Ovary (tissue), 9 donors: ENCODE measurements around the gene NRTN. TPM values are rescaled to one million over a fixed set of nuclear protein-coding genes. Genes with fewer than 3 reads are reported as not detected.
"Not testable (repeated sequence)": the region's sequence is repeated elsewhere in the genome, so short reads cannot be mapped to it uniquely, and the experiment has no call there.

Experiments used
- DNase-seq, 5 donors: peaks; one replicate each; pipeline ENCODE4 v3.0.0-alpha.2; 2019 to 2020
- H3K27ac ChIP-seq, 2 donors: fragments of 200-600 bp; one replicate each; pipeline versions ENCODE4 v1.5.1 to v1.8.0; 2019 to 2022
- H3K27me3 ChIP-seq: fragments of 200-600 bp; one replicate; pipeline ENCODE4 v1.8.0; 2022
- H3K36me3 ChIP-seq: fragments of 200-600 bp; sonication (generic); one replicate; pipeline ENCODE4 v1.5.1; 2019
- H3K4me1 ChIP-seq: one replicate; pipeline ENCODE4 v1.8.1; 2013; ENCODE audit warnings: mild to moderate bottlenecking, moderate library complexity; ENCODE audit not compliant: insufficient read depth
- H3K4me3 ChIP-seq: fragments of 200-600 bp; sonication (generic); one replicate; pipeline ENCODE4 v1.5.1; 2017
- H3K9me3 ChIP-seq, 2 donors: fragments of 200-600 bp in 1 of 2; sonication (generic) in 1 of 2; one replicate each; pipeline versions ENCODE4 v1.5.1 to v1.8.1; 2013 to 2019; ENCODE audit warnings: mild to moderate bottlenecking in 1 of 2, moderate library complexity in 1 of 2
- CTCF ChIP-seq, 3 donors: fragments of 450-650 bp in 2 of 3; fragments of 200-600 bp in 1 of 3; IDR thresholded peaks; one replicate each; pipeline versions ENCODE4 v1.5.1 to v1.8.0; 2016 to 2022; ENCODE audit warnings: antibody characterized with exemption in 3 of 3, mild to moderate bottlenecking in 1 of 3
- EP300 ChIP-seq: sonication (generic); formaldehyde crosslinking; IDR thresholded peaks from one replicate; pipeline ENCODE4 v1.6.1; 2017; ENCODE audit warnings: antibody characterized with exemption
- POLR2A ChIP-seq: fragments of 450-650 bp; IDR thresholded peaks from one replicate; pipeline ENCODE4 v1.6.1; 2017; ENCODE audit warnings: antibody characterized with exemption, mild to moderate bottlenecking, moderate library complexity
- WGBS, 3 donors: extraction: QIAGEN DNeasy Blood & Tissue Kit in 1 of 3; methylation state at CpG; one replicate each; pipeline versions ENCODE4 v1.1.5 to v1.1.7; 2013 to 2017; 5-methylcytosine and 5-hydroxymethylcytosine counted together
- intact Hi-C, 4 donors: fragments of 100-400 bp; cut with DNase I; formaldehyde crosslinking; loops; one replicate each; pipeline versions ENCODE4 v1.11.0 to v1.15.1; 2022 to 2023
- polyA plus RNA-seq, 2 donors: library from polyadenylated mRNA; stranded (reverse); fragments of 200-250 nt in 1 of 2; fragments of 350-450 nt in 1 of 2; fragmentation: Illumina TruSeq in 1 of 2; extraction: RNeasy Lipid Tissue Mini Kit (QIAGEN cat#74804) in 1 of 2; gene quantifications; one replicate each; pipeline ENCODE4 v1.2.3, GENCODE V29; 2013 to 2014
- total RNA-seq, 7 donors: library from RNA; depleted of rRNA in 2 of 7; stranded (reverse); fragments of >200 nt in 2 of 7; fragmentation: NEBNext Ultra II Directional in 3 of 7; extraction: Animal tissue kit (Norgen Biotek cat#: 25700) in 3 of 7; gene quantifications; one replicate each; pipeline versions ENCODE4 v1.1.0 to v1.2.4, GENCODE V29; 2016 to 2023
- donor health status: DM: no; HTN: no; CAD: no; lungs with moderate emphysema.
- donor health status: DM: no; HTN: no; CAD: no.
- donor health status: Bipolar disorder and iron deficiency.
- donor health status: DM: yes; HTN: yes; CAD: no.
- donor health status: DM: no; HTN: no; CAD: no.
- donor health status: DM: yes; HTN: yes; CAD: no.

The NRTN gene
- total and polyA plus RNA-seq, 9 donors, result 0.11 to 2.8 (median 0.65) TPM; not detected in 4

GRCh38 chr19:5843295-5843927 is 38.5 kb downstream of the NRTN start:
- TF ChIP-seq EP300 (no peak), CTCF (IDR thresholded peaks at IDR 0.05) (no peak), POLR2A (no peak)
- Histone ChIP-seq H3K9me3 (no peaks in the 10 kb centered on the region), H3K4me1 (no peaks in the 10 kb centered on the region), H3K27me3 (no peaks in the 10 kb centered on the region), H3K36me3 (no peaks in the 10 kb centered on the region), H3K27ac (no peak overlapping the region), H3K4me3 (no peak overlapping the region)
- intact Hi-C loops, result no loop called here
- no peak for DNase-seq
- 84 to 91% (median 90%) methylated on average over 5 to 21 of the region's 21 CpGs for WGBS, 3 donors

GRCh38 chr19:5844456-5845433 is 39.9 kb downstream of the NRTN start:
- intact Hi-C loops, result no loop called here
- no peak overlapping the region for H3K4me3 ChIP-seq
- H3K36me3 ChIP-seq, result no peaks in the 10 kb centered on the region
- no peak for DNase-seq
- no peaks in the 10 kb centered on the region for H3K4me1 ChIP-seq
- WGBS, 3 donors, result 83 to 85% (median 84%) methylated on average over 20 to 24 of the region's 24 CpGs
- no peak overlapping the region for H3K27ac ChIP-seq
- H3K9me3 ChIP-seq, result no peaks in the 10 kb centered on the region
- TF ChIP-seq EP300 (no peak), POLR2A (no peak), CTCF (IDR thresholded peaks at IDR 0.05) (no peak)
- H3K27me3 ChIP-seq, result no peaks in the 10 kb centered on the region

GRCh38 chr19:5847846-5848245 is 43.0 kb downstream of the NRTN start:
- H3K4me3 ChIP-seq, H3K27me3 ChIP-seq, H3K9me3 ChIP-seq, H3K4me1 ChIP-seq, DNase-seq, H3K27ac ChIP-seq, H3K36me3 ChIP-seq, intact Hi-C loops: not testable (repeated sequence)
- 78 to 84% (median 80%) methylated on average over 10 of the region's 10 CpGs for WGBS, 3 donors

- H3K4me1 ChIP-seq, H3K4me3 ChIP-seq, H3K27ac ChIP-seq, DNase-seq, H3K9me3 ChIP-seq, H3K36me3 ChIP-seq, H3K27me3 ChIP-seq, intact Hi-C loops: not testable (repeated sequence)
- 55 to 56% (median 55%) methylated on average over 5 of the region's 5 CpGs for WGBS, 3 donors
These were observed 43.8 kb downstream of the NRTN start for GRCh38 chr19:5848621-5849020.

GRCh38 chr19:5850189-5850588 is 45.3 kb downstream of the NRTN start:
- no peak overlapping the region for H3K4me3 ChIP-seq
- no peak overlapping the region for H3K27ac ChIP-seq
- no peaks in the 10 kb centered on the region for H3K36me3 ChIP-seq
- no peaks in the 10 kb centered on the region for H3K4me1 ChIP-seq
- no peak for TF ChIP-seq EP300
- TF ChIP-seq POLR2A, result no peak
- TF ChIP-seq CTCF (IDR thresholded peaks at IDR 0.05), result no peak
- no peak for DNase-seq
- 84 to 86% (median 84%) methylated on average over 6 of the region's 6 CpGs for WGBS, 3 donors
- intact Hi-C loops, result no loop called here
- H3K9me3 ChIP-seq, result no peaks in the 10 kb centered on the region
- no peaks in the 10 kb centered on the region for H3K27me3 ChIP-seq
